Spleen (tissue), 7 donors: ENCODE results near the gene ARSB.

Experiments used
- POLR2A ChIP-seq, 3 donors: fragments of 450-650 bp; IDR thresholded peaks; one replicate each; pipeline ENCODE4 v1.5.1; 2017; ENCODE audit warnings: antibody characterized with exemption in 3 of 3, mild to moderate bottlenecking in 1 of 3
- TF ChIP-seq, protein P1 (sequence below), 11 experiments: fragments of 200-600 bp in 7 of 11; fragments of 450-650 bp in 4 of 11; sonication (generic) in 4 of 11; IDR thresholded peaks in 8 of 11; conservative IDR thresholded peaks in 3 of 11; 1 replicate in 7 of 11; 2 replicates in 4 of 11; pipeline versions ENCODE4 v1.4.0 to v1.8.0; 2016 to 2021; ENCODE audit warnings: antibody characterized with exemption in 11 of 11, inconsistent platforms in 4 of 11, mild to moderate bottlenecking in 1 of 11
- donor health status: DM: no; HTN: no; CAD: no; lungs with moderate emphysema.
- donor health status: DM: no; HTN: no; CAD: no.
- donor health status: DM: no; HTN: no; CAD: no.

DNA sequence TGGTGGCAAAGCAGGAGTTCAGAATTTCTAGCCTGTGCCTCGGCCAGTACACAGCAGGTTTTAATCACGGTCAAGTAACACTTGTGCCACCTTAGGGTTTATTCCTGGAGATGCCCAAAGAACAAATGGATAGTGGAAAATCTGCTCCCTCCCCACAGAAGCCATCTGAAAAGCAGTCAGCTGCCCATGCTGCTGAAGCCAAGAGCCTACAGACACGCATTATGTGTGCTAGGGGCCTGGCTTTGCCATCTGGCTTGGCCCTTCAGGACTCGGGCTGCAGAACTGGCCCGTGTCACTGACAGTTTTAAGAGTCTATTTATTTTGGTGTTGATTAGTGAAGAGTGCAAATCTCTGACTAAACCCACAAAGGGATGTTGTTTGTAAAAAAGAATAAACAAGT is 11.1 kb downstream of the ARSB start:
- TF ChIP-seq, protein P1, sequence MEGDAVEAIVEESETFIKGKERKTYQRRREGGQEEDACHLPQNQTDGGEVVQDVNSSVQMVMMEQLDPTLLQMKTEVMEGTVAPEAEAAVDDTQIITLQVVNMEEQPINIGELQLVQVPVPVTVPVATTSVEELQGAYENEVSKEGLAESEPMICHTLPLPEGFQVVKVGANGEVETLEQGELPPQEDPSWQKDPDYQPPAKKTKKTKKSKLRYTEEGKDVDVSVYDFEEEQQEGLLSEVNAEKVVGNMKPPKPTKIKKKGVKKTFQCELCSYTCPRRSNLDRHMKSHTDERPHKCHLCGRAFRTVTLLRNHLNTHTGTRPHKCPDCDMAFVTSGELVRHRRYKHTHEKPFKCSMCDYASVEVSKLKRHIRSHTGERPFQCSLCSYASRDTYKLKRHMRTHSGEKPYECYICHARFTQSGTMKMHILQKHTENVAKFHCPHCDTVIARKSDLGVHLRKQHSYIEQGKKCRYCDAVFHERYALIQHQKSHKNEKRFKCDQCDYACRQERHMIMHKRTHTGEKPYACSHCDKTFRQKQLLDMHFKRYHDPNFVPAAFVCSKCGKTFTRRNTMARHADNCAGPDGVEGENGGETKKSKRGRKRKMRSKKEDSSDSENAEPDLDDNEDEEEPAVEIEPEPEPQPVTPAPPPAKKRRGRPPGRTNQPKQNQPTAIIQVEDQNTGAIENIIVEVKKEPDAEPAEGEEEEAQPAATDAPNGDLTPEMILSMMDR (IDR thresholded peaks at IDR 0.05 in 8 of 11, conservative IDR thresholded peaks at IDR 0.05 in 3 of 11): no peak
- no peak for TF ChIP-seq POLR2A (IDR thresholded peaks at IDR 0.05)
